VCaP (cell line): Measurements from ENCODE around the gene FGD3.

Source experiments
- H3K27ac ChIP-seq: fragments of 450-650 bp; 2 replicates; pipeline ENCODE4 v1.5.1; 2017
- CTCF ChIP-seq: fragments of 450-650 bp; conservative IDR thresholded peaks from 2 replicates; pipeline ENCODE4 v1.5.1; 2017; ENCODE audit warnings: mild to moderate bottlenecking, moderate library complexity

The FGD3 gene

GRCh38 chr9:93023521-93023815 lies 76.1 kb downstream of the FGD3 start:
- no peak for TF ChIP-seq CTCF
- H3K27ac ChIP-seq: no peak overlapping the region

GRCh38 chr9:93024646-93024910 lies 77.3 kb downstream of the FGD3 start:
- no peak overlapping the region for H3K27ac ChIP-seq
- TF ChIP-seq CTCF: no peak

DNA sequence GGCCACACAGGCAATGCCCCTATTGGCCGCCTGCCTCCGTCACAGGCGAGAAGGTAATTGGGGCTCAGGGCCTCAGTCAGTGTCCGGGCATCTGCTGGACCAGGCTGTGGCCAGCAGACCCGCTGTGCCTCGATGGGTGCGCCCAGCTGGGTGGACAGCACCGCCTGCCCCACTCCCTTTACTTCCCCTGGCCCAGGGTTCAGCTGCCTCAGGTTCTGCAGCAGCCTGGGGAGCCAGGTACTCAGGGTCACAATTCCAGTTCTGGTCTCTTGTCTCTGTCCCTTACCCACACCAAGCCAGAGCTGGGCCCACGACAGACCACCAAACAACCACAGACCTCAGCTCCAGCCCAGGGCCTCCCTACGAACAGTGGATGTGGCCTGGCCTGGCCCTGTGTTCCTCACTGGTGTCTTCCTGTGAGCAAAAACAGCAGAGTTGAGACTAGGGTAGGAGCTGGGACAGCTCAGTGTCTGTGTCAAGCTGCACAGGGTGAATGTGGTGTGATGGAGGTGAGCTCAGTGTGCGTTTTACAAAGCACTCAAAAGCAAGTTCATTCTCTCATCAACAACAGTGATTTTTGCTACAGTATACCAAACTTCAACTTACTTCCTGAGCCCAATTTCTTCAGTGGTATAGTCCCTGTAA lies 77.8 kb downstream of the FGD3 start:
- H3K27ac ChIP-seq: no peak overlapping the region
- TF ChIP-seq CTCF: no peak

- H3K27ac ChIP-seq: no peak overlapping the region
- TF ChIP-seq CTCF: no peak
Observed at GRCh38 chr9:93025736-93026135, 78.4 kb downstream of the FGD3 start.

DNA sequence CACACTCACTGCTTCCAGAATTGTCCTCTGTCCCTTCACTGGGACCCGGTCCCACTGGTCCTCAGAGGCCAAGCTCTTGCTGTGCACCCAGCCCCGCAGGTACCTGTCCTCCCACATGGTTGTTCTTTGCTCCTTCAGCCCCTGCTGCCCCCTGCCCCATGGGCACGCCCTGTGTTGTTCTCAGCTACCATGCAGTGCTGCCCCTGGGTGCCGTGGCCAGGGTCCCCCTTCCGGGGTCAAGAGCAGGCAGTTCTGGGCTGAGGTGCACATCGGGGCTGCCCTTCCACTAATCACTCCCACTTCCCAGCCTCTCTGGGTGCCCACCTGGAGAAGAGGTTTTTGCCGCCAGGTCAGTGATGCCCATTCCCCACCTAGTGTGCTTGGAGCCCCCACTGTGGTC lies 79.3 kb downstream of the FGD3 start:
- no peak overlapping the region for H3K27ac ChIP-seq
- no peak for TF ChIP-seq CTCF

GRCh38 chr9:93027750-93028149 lies 80.4 kb downstream of the FGD3 start:
- TF ChIP-seq CTCF: no peak
- no peak overlapping the region for H3K27ac ChIP-seq

GRCh38 chr9:93028448-93029006 lies 81.2 kb downstream of the FGD3 start:
- no peak for TF ChIP-seq CTCF
- H3K27ac ChIP-seq: no peak overlapping the region
